ENCODE results near the gene CHTF18.

DNA sequence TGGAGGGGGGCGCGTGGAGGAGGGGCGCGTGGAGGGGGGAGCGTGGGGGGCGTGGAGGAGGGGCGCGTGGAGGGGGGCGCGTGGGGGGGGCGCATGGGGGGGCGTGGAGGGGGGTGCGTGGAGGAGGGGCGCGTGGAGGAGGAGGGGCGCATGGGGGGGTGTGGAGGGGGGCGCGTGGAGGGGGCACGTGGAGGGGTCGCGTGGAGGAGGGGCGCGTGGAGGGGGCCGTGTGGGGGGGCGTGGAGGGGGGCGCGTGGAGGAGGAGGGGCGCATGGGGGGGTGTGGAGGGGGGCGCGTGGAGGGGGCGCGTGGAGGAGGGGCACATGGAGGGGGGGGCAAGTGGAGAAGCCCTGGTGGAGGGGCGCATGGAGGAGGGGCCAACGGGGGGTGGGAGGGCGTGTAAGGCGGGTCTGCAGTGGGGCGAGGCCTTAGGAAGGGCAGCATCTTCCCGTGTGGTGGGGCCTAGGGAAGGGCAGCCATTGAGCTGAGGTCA, 20.6 kb upstream of the CHTF18 start:
- no peak for TF ChIP-seq POLR2A (IDR thresholded peaks at IDR 0.05)
- TF ChIP-seq, protein P1, sequence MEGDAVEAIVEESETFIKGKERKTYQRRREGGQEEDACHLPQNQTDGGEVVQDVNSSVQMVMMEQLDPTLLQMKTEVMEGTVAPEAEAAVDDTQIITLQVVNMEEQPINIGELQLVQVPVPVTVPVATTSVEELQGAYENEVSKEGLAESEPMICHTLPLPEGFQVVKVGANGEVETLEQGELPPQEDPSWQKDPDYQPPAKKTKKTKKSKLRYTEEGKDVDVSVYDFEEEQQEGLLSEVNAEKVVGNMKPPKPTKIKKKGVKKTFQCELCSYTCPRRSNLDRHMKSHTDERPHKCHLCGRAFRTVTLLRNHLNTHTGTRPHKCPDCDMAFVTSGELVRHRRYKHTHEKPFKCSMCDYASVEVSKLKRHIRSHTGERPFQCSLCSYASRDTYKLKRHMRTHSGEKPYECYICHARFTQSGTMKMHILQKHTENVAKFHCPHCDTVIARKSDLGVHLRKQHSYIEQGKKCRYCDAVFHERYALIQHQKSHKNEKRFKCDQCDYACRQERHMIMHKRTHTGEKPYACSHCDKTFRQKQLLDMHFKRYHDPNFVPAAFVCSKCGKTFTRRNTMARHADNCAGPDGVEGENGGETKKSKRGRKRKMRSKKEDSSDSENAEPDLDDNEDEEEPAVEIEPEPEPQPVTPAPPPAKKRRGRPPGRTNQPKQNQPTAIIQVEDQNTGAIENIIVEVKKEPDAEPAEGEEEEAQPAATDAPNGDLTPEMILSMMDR (IDR thresholded peaks at IDR 0.05), result no peak
